ENCODE measurements around the gene NAA10. TPM values are rescaled to one million over a fixed set of nuclear protein-coding genes. Genes with fewer than 3 reads are reported as not detected.
A peak's percentile ranks its signal among the peaks of the same experiment; 100 is the strongest.

NAA10 gene
- total RNA-seq, 1 donor from 2014 or later = 116 TPM

DNA sequence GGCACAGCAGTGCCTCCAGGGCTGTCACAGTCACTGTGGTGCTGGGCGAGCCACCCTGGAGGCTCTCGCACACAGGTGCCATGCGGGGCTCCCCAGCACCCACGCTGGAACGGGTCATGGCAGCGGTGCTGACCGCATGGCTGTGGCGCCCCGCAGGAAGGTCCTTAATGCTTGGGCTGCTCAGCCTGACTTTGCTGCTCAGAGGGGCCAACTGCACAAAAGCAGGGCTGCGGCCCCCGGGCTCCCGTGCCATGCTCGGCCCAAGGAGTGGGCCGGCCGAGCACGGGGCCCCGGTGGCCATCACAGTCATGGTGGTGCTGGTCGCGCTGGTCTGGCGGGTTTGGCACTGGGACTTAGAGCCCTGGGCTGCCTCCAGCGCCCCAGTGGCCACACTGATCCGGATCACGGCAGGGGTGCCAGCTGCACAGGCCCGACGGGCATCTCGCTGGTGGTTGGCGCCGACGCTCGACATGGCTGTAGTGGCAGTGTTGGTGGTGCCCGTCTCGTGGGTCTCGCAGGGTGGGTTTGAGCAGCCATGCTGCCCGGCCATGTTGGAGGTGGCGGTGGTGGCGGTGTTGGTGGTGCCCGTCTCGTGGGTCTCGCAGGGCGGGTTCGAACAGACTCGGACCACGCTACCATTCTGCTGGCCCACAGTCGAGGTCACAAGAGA, 19.9 kb upstream of the NAA10 start:
- peaks cover 21% of the 10 kb centered on the region for H3K36me3 Mint-ChIP-seq (ENCODE audit: low read depth)
- no peaks in the 10 kb centered on the region for H3K27me3 Mint-ChIP-seq (ENCODE audit: low read depth)
- peaks cover 10% of the 10 kb centered on the region for H3K4me1 Mint-ChIP-seq

DNA sequence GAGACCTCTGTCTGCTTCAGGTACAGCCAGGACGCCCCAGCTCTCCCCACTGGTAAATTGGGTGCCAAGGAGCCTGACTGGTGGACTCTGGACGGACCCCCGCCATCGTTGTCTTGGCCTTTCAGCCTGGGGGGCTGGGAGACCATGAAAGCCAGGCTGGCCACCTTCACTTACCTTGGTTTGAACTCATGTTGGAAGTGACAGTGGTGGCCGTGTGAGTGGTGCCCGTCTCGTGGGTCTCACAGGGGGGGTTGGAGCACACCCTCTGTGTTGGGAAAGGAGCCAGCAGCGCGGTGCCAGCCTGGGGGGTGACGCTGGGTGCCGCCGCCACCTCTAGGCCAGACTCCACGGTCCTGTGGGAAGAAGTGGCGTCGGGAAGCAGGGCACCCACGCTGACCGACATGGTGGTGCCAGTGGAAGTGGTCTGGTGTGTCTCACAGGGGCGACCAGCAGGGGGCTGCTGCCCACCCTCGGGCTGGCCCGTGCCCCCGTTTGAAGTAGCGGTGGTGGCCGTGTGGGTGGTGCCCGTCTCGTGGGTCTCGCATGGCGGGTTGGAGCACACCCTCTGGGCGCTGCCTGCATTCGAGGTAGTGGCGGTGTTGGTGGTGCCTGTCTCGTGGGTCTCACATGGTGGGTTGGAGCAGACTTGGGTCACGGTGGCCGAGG, 19.2 kb upstream of the NAA10 start:
- Mint-ChIP-seq H3K4me1 (peaks cover 14% of the 10 kb centered on the region), H3K4me3 (peak overlapping the region; percentile 61), H3K27me3 (ENCODE audit: low read depth) (no peaks in the 10 kb centered on the region), H3K9me3 (no peaks in the 10 kb centered on the region), H3K36me3 (ENCODE audit: low read depth) (peaks cover 25% of the 10 kb centered on the region), H3K27ac (ENCODE audit: unreplicated experiment) (no peak overlapping the region)
- no peak for DNase-seq (ENCODE audit: low read depth, low spot score)
- TF ChIP-seq CTCF (conservative IDR thresholded peaks at IDR 0.05) = no peak

More for the DNA sequence above, 19.9 kb upstream of the NAA10 start:
- Mint-ChIP-seq H3K4me3 (peak overlapping the region; percentile 61), H3K9me3 (no peaks in the 10 kb centered on the region), H3K27ac (ENCODE audit: unreplicated experiment) (no peak overlapping the region)
- DNase-seq (ENCODE audit: low read depth, low spot score) = no peak
- TF ChIP-seq CTCF (conservative IDR thresholded peaks at IDR 0.05) = no peak

DNA sequence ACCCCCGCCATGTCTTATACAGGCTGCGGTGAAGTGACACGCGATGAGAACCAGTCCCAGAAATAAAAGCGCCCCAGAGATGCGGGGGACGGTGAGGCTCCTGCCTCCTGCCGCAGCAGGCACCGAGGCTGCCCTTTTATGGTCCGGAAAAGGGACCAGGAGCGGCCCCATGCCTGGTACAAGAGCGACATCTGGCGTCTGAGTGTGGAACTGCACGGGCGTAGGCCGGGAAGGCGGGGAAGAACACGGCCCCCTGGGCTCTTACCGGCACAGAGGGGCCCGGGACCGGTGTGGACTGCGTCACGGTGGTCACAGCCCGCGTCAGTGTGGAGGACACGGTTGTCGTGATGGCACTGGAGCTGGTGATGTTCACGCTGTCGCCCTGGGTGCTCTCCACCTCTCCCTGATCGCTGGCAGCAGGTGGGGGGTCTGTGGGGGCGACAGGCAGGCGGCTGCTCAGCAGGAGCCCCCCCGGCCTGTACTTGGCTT, 18.5 kb upstream of the NAA10 start:
- peaks cover 29% of the 10 kb centered on the region for H3K36me3 Mint-ChIP-seq (ENCODE audit: low read depth)
- peaks cover 19% of the 10 kb centered on the region for H3K4me1 Mint-ChIP-seq
- no peak overlapping the region for H3K27ac Mint-ChIP-seq (ENCODE audit: unreplicated experiment)
- peak overlapping the region; percentile 67 for H3K4me3 Mint-ChIP-seq
- H3K27me3 Mint-ChIP-seq (ENCODE audit: low read depth) = peaks cover 2% of the 10 kb centered on the region
- peak; percentile 96 for DNase-seq (ENCODE audit: low read depth, low spot score)
- TF ChIP-seq CTCF (conservative IDR thresholded peaks at IDR 0.05) = peak; percentile 97
- no peaks in the 10 kb centered on the region for H3K9me3 Mint-ChIP-seq

- Mint-ChIP-seq H3K36me3 (ENCODE audit: low read depth) (peaks cover 34% of the 10 kb centered on the region), H3K9me3 (peaks cover 2% of the 10 kb centered on the region), H3K4me1 (peaks cover 26% of the 10 kb centered on the region), H3K27ac (ENCODE audit: unreplicated experiment) (no peak overlapping the region), H3K4me3 (no peak overlapping the region), H3K27me3 (ENCODE audit: low read depth) (peaks cover 4% of the 10 kb centered on the region)
- DNase-seq (ENCODE audit: low read depth, low spot score) = no peak
- TF ChIP-seq CTCF (conservative IDR thresholded peaks at IDR 0.05) = no peak
Observed at GRCh38 chrX:153952373-153953026, 17.7 kb upstream of the NAA10 start.

DNA sequence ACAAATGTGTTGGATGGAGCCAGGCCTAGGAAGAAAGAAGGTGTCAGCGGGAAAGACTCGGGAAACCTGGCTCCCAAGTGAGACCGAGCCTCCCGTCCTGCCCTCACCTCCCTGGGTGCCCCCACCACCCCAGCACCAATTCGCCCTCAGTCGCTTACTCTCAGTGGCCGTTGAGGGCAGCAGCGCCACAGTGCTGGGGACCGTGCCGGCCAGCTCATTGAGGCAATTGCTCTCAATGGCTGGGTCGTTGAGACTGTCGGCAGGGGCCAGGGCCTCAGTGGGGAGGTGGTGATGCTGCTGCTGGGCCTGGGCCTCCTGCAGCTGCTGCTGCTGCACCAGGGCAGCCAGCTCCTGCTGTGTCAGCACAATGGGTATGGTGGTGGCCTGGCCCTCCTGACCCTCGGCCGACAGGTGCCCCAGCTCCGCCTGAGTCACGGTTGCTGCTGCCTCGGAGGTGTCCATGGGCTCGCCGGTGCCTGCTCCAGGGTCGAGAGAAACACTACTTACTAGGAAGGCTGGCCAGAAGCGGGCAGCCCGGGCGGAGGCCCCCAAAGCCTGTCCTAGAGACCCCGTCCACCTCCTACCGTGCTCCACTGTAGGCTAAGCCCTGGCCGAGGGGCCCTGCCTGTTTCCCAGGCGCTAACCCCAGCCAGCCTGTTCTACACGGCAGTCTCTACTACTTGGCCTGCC, 17.0 kb upstream of the NAA10 start:
- H3K36me3 Mint-ChIP-seq (ENCODE audit: low read depth) = peaks cover 36% of the 10 kb centered on the region
- H3K9me3 Mint-ChIP-seq = peaks cover 2% of the 10 kb centered on the region
- TF ChIP-seq CTCF (conservative IDR thresholded peaks at IDR 0.05) = no peak
- H3K27ac Mint-ChIP-seq (ENCODE audit: unreplicated experiment) = no peak overlapping the region
- peak overlapping the region; percentile 31 for H3K4me3 Mint-ChIP-seq
- peaks cover 29% of the 10 kb centered on the region for H3K4me1 Mint-ChIP-seq
- no peak for DNase-seq (ENCODE audit: low read depth, low spot score)
- H3K27me3 Mint-ChIP-seq (ENCODE audit: low read depth) = peaks cover 7% of the 10 kb centered on the region

All from neural crest cell (in vitro differentiated cells).